GM12878 (cell line): Measurements from ENCODE around the gene TH.

Source experiments
- BRCA1 ChIP-seq: IDR thresholded peaks from 2 replicates; pipeline ENCODE4 v1.6.1; 2011; ENCODE audit warnings: low read depth, low read length, improper control_type of control experiment
- SMC3 ChIP-seq: IDR thresholded peaks from 2 replicates; pipeline ENCODE4 v1.6.1; 2011; ENCODE audit warnings: low read length, improper control_type of control experiment, borderline replicate concordance
- TF ChIP-seq, protein P1 (sequence below), 3 experiments: IDR thresholded peaks in 2 of 3; conservative IDR thresholded peaks in 1 of 3; 2 replicates each; pipeline ENCODE4 v1.5.1; 2011; ENCODE audit warnings: low read depth in 3 of 3, low read length in 3 of 3, mild to moderate bottlenecking in 3 of 3, control low read depth in 2 of 3, moderate library complexity in 2 of 3, inconsistent platforms in 1 of 3, mixed read lengths in 1 of 3; ENCODE audit not compliant: control insufficient read depth in 2 of 3, insufficient read depth in 1 of 3; ENCODE audit errors: extremely low read depth in 1 of 3

DNA sequence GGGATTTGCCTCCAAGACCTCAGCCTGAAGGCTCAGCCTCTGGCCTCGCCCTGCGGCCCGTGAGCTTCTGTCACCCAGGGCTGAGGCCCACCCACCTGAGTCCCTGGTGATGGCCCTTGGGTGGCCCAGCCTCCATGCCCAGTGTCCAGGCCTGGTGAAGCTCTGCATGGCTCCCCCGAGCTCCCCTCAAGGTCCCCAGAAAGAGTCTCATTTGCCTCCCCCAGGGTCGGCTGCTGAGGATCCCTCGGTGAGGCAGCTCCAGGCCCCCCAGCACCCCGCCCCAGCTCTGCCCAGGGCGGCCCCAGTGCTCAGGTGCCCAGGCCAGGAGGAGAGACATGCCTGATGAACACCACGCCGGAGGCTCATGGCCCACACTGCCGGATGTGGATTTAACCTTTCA, 2.1 kb upstream of the TH start:
- TF ChIP-seq, protein P1, sequence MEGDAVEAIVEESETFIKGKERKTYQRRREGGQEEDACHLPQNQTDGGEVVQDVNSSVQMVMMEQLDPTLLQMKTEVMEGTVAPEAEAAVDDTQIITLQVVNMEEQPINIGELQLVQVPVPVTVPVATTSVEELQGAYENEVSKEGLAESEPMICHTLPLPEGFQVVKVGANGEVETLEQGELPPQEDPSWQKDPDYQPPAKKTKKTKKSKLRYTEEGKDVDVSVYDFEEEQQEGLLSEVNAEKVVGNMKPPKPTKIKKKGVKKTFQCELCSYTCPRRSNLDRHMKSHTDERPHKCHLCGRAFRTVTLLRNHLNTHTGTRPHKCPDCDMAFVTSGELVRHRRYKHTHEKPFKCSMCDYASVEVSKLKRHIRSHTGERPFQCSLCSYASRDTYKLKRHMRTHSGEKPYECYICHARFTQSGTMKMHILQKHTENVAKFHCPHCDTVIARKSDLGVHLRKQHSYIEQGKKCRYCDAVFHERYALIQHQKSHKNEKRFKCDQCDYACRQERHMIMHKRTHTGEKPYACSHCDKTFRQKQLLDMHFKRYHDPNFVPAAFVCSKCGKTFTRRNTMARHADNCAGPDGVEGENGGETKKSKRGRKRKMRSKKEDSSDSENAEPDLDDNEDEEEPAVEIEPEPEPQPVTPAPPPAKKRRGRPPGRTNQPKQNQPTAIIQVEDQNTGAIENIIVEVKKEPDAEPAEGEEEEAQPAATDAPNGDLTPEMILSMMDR (IDR thresholded peaks at IDR 0.05 in 2 of 3, conservative IDR thresholded peaks at IDR 0.05 in 1 of 3; ENCODE audit: control insufficient read depth in 2 of 3, extremely low read depth in 1 of 3, insufficient read depth in 1 of 3, low read depth in 3 of 3, low read length in 3 of 3) = no peak
- no peak for TF ChIP-seq BRCA1
- TF ChIP-seq SMC3 = no peak
